GM21390 (cell line): ENCODE measurements around the gene MYDGF.
A peak's percentile ranks its signal among the peaks of the same experiment; 100 is the strongest.
"Not testable (repeated sequence)": the region's sequence is repeated elsewhere in the genome, so short reads cannot be mapped to it uniquely, and the experiment has no call there.

ENCODE experiments used
- ATAC-seq: cut with Tn5 transposase; IDR thresholded peaks from one replicate; pipeline ENCODE4 v1.9.1; 2021; ENCODE audit not compliant: unreplicated experiment

The MYDGF gene

GRCh38 chr19:4669723-4670480 lies at the start of gene MYDGF:
MYDGF (minus strand) TSS chr19:4670342; CDS start chr19:4670334, 8 bp downstream.
- peak; percentile 78 for ATAC-seq

- ATAC-seq, result no peak
These were observed 49.3 kb upstream of the MYDGF start for GRCh38 chr19:4719499-4719866.

- ATAC-seq, result no peak
These were observed 48.0 kb upstream of the MYDGF start for GRCh38 chr19:4717966-4718701.

- no peak for ATAC-seq
These were observed 47.2 kb upstream of the MYDGF start for GRCh38 chr19:4717191-4717965.

- ATAC-seq, result no peak
These were observed 45.5 kb upstream of the MYDGF start for GRCh38 chr19:4715529-4716221.

GRCh38 chr19:4715178-4715528 lies 45.0 kb upstream of the MYDGF start:
- ATAC-seq, result not testable (repeated sequence)

- ATAC-seq, result no peak
These were observed 43.9 kb upstream of the MYDGF start for GRCh38 chr19:4714016-4714415.

GRCh38 chr19:4713384-4713951 lies 43.3 kb upstream of the MYDGF start:
- ATAC-seq, result no peak

- ATAC-seq, result no peak
These were observed 42.6 kb upstream of the MYDGF start for GRCh38 chr19:4712771-4713170.

GRCh38 chr19:4711211-4711610 lies 41.1 kb upstream of the MYDGF start:
- no peak for ATAC-seq

- no peak for ATAC-seq
These were observed 40.1 kb upstream of the MYDGF start for GRCh38 chr19:4710281-4710600.

- ATAC-seq, result no peak
These were observed 39.5 kb upstream of the MYDGF start for GRCh38 chr19:4709440-4710280.

GRCh38 chr19:4707956-4708650 lies 38.0 kb upstream of the MYDGF start:
- ATAC-seq, result no peak

- no peak for ATAC-seq
These were observed 37.2 kb upstream of the MYDGF start for GRCh38 chr19:4707322-4707721.

GRCh38 chr19:4705413-4706131 lies 35.4 kb upstream of the MYDGF start:
- no peak for ATAC-seq

GRCh38 chr19:4704317-4704673 lies 34.2 kb upstream of the MYDGF start:
- ATAC-seq, result no peak

GRCh38 chr19:4703671-4704316 lies 33.7 kb upstream of the MYDGF start:
- no peak for ATAC-seq

GRCh38 chr19:4702764-4703163 lies 32.6 kb upstream of the MYDGF start:
- ATAC-seq, result no peak
